ENCODE results near the gene KCNE2.

KCNE2 gene

GRCh38 chr21:34343347-34343746 lies 20.5 kb upstream of the KCNE2 start:
- no peak for TF ChIP-seq CTCF (IDR thresholded peaks at IDR 0.05; ENCODE audit: insufficient read depth, low read depth, low read length, missing control alignments)
- no peak overlapping the region for H3K4me3 ChIP-seq (ENCODE audit: low read depth, low read length)
- DNase-seq (ENCODE audit: low read depth): no peak

GRCh38 chr21:34343838-34344381 lies 19.9 kb upstream of the KCNE2 start:
- no peak for DNase-seq (ENCODE audit: low read depth)
- TF ChIP-seq CTCF (IDR thresholded peaks at IDR 0.05; ENCODE audit: insufficient read depth, low read depth, low read length, missing control alignments): no peak
- no peak overlapping the region for H3K4me3 ChIP-seq (ENCODE audit: low read depth, low read length)

- no peak for TF ChIP-seq CTCF (IDR thresholded peaks at IDR 0.05; ENCODE audit: insufficient read depth, low read depth, low read length, missing control alignments)
- no peak overlapping the region for H3K4me3 ChIP-seq (ENCODE audit: low read depth, low read length)
- no peak for DNase-seq (ENCODE audit: low read depth)
Observed at GRCh38 chr21:34344584-34344983, 19.2 kb upstream of the KCNE2 start.

- DNase-seq (ENCODE audit: low read depth): no peak
- H3K4me3 ChIP-seq (ENCODE audit: low read depth, low read length): no peak overlapping the region
- no peak for TF ChIP-seq CTCF (IDR thresholded peaks at IDR 0.05; ENCODE audit: insufficient read depth, low read depth, low read length, missing control alignments)
Observed at GRCh38 chr21:34345091-34345871, 18.5 kb upstream of the KCNE2 start.

- no peak for TF ChIP-seq CTCF (IDR thresholded peaks at IDR 0.05; ENCODE audit: insufficient read depth, low read depth, low read length, missing control alignments)
- no peak for DNase-seq (ENCODE audit: low read depth)
- H3K4me3 ChIP-seq (ENCODE audit: low read depth, low read length): no peak overlapping the region
Observed at GRCh38 chr21:34345892-34346291, 17.9 kb upstream of the KCNE2 start.

GRCh38 chr21:34348890-34349519 lies 14.8 kb upstream of the KCNE2 start:
- no peak for DNase-seq (ENCODE audit: low read depth)
- TF ChIP-seq CTCF (IDR thresholded peaks at IDR 0.05; ENCODE audit: insufficient read depth, low read depth, low read length, missing control alignments): no peak
- H3K4me3 ChIP-seq (ENCODE audit: low read depth, low read length): no peak overlapping the region
